Endothelial cell (in vitro differentiated cells): ENCODE data around the gene TRIOBP. TPM values are rescaled to one million over a fixed set of nuclear protein-coding genes. Genes with fewer than 3 reads are reported as not detected.

ENCODE experiments used
- DNase-seq: peaks from one replicate; pipeline ENCODE4 v3.0.0; 2021; ENCODE audit warnings: low spot score
- H3K27ac Mint-ChIP-seq: one replicate; pipeline ENCODE4 v1.8.0; 2021; ENCODE audit warnings: mixed read lengths, inconsistent platforms; ENCODE audit not compliant: unreplicated experiment
- H3K27me3 Mint-ChIP-seq: one replicate; pipeline ENCODE4 v1.8.0; 2021; ENCODE audit warnings: mild to moderate bottlenecking, moderate library complexity, mixed read lengths, inconsistent platforms; ENCODE audit not compliant: unreplicated experiment
- H3K36me3 Mint-ChIP-seq: one replicate; pipeline ENCODE4 v1.8.0; 2021; ENCODE audit warnings: mild to moderate bottlenecking, low read depth, mixed read lengths, inconsistent platforms; ENCODE audit not compliant: unreplicated experiment
- H3K4me1 Mint-ChIP-seq: one replicate; pipeline ENCODE4 v1.8.0; 2021; ENCODE audit warnings: mild to moderate bottlenecking, mixed read lengths, inconsistent platforms; ENCODE audit not compliant: unreplicated experiment
- H3K4me3 Mint-ChIP-seq: one replicate; pipeline ENCODE4 v1.8.0; 2021; ENCODE audit warnings: mild to moderate bottlenecking, mixed read lengths, inconsistent platforms; ENCODE audit not compliant: unreplicated experiment
- H3K9me3 Mint-ChIP-seq: one replicate; pipeline ENCODE4 v1.8.0; 2021; ENCODE audit warnings: mixed read lengths, inconsistent platforms; ENCODE audit not compliant: unreplicated experiment
- total RNA-seq: library from RNA; stranded (reverse); fragmentation: NEBNext Ultra II Directional; extraction: Animal tissue kit (Norgen Biotek cat#: 25700); gene quantifications from one replicate; pipeline ENCODE4 v1.2.1, GENCODE V29; 2021; ENCODE audit not compliant: unreplicated experiment
- TF ChIP-seq, protein P1 (sequence below): fragments of 200-600 bp; sonication (generic); IDR thresholded peaks from one replicate; pipeline ENCODE4 v1.5.0; 2021; ENCODE audit warnings: antibody characterized with exemption; ENCODE audit not compliant: unreplicated experiment

The TRIOBP gene
- total RNA-seq, 1 donor from 2014 or later: 110 TPM

DNA sequence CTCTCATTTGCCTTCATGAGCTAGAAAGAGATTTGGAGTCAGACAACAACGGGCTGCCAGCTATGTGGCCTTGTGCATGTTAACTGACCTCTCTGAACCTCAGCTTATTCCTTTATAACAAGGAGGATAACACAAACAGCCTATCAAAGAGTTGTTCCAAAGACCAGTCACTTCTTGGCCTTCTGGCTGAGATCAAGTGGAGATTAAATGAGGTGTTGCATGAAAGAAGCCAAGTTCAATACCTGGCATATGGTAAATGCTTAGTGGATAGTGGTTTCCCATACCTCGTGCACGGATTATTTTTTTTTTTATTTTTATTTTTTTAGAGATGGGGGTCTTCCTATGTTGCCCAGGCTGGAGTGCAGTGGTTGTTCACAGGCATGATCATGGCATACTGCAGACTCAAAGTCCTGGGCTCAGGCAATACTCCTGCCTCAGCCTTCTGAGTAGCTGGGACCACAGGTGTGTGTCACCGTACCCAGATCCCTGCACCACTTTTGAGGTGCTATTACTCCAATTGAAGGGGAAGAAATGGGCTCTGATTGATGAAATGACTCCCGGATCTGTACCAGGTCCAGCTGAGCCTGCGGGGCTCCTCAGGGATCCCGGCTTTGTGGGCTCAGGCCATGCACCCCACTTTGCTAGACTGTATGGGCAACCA is 16.5 kb upstream of the TRIOBP start:
- no peaks in the 10 kb centered on the region for H3K9me3 Mint-ChIP-seq
- DNase-seq: no peak
- peaks cover 6% of the 10 kb centered on the region for H3K4me1 Mint-ChIP-seq
- no peak overlapping the region for H3K4me3 Mint-ChIP-seq
- no peaks in the 10 kb centered on the region for H3K36me3 Mint-ChIP-seq
- no peak overlapping the region for H3K27ac Mint-ChIP-seq
- H3K27me3 Mint-ChIP-seq: peaks cover 2% of the 10 kb centered on the region
- TF ChIP-seq, protein P1, sequence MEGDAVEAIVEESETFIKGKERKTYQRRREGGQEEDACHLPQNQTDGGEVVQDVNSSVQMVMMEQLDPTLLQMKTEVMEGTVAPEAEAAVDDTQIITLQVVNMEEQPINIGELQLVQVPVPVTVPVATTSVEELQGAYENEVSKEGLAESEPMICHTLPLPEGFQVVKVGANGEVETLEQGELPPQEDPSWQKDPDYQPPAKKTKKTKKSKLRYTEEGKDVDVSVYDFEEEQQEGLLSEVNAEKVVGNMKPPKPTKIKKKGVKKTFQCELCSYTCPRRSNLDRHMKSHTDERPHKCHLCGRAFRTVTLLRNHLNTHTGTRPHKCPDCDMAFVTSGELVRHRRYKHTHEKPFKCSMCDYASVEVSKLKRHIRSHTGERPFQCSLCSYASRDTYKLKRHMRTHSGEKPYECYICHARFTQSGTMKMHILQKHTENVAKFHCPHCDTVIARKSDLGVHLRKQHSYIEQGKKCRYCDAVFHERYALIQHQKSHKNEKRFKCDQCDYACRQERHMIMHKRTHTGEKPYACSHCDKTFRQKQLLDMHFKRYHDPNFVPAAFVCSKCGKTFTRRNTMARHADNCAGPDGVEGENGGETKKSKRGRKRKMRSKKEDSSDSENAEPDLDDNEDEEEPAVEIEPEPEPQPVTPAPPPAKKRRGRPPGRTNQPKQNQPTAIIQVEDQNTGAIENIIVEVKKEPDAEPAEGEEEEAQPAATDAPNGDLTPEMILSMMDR: no peak

DNA sequence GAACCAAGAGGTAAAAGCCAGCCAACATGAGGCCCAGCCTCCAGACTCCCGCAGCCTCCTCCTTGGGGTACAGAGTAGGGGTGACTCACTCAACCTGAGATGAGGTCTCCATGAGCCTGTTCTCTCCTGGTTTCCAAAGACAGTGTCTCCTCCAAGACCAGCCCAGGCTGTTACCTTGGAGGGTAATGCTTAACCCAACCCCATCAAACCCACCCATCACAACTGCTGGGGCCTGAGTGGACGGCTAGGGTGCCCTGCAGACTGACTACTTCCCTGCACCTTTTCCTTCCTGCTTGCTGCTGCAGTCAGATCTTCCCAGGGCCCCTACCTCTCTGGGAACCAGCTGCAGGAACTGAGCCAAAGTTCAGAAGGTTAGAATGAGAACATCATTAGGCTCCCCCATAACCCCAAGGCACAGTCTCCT is 15.8 kb upstream of the TRIOBP start:
- Mint-ChIP-seq H3K27ac (no peak overlapping the region), H3K27me3 (peaks cover 2% of the 10 kb centered on the region), H3K9me3 (no peaks in the 10 kb centered on the region), H3K4me1 (peaks cover 6% of the 10 kb centered on the region), H3K4me3 (no peak overlapping the region), H3K36me3 (no peaks in the 10 kb centered on the region)
- TF ChIP-seq, protein P1: no peak
- no peak for DNase-seq

DNA sequence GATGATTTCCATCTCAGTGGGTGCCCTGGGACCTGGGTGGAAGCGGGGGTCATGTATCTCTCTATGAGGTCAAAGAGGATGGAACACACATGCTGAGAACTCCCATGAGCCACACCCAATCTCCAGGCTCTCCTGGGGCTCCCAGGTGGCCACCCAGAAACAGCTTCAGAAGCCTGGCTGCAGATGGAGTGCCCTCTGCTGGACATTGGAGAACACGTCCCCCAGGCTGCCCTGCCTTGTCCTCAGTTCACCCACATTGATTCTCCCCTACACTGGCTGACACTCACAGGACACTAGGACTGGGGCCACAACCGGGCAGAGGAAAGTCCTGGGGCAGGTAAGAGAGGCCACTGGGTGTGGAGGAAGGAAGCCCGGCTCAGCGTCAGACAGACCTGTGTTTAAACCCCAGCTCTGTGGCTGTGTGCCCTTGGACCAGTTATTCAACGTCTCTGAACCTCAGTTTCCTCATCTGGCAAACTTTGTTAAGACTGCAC is 15.2 kb upstream of the TRIOBP start:
- TF ChIP-seq, protein P1: peak; percentile 69
- no peak overlapping the region for H3K27ac Mint-ChIP-seq
- no peaks in the 10 kb centered on the region for H3K9me3 Mint-ChIP-seq

DNA sequence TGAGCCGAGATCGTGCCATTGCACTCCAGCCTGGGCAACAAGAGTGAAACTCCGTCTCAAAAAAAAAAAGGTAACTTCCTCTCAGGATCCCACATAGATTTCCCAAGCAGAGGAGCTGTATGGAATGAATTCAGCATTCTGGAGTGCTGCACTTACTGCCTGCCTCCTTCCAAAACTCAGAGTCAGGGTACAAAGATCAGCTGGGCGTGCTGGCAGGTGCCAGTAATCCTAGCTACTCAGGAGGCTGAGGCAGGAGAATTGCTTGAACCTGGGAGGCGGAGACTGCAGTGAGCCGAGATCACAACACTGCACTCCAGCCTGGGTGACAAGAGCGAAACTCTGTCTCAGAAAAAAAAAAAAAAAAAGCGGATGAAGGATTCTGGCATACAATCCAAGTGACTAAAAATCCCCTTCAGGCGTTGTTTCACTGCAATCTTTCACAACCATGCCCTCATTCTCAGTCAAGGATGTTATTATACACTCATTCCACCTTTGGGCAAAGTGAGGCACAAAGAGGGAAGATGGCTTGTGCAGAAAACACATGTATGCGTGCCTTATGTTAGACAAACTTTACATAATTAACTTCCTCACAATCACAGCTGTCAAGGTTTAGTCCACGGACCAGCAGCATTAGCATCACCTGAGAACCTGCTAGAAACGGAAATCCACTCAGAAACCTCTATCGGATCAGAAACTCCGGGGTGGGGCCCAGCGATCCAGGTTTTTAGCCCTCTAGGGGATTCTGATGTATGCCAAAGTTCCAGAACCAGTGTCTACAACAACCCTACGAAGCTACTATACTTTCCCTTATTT is 11.8 kb upstream of the TRIOBP start:
- Mint-ChIP-seq H3K27me3 (no peaks in the 10 kb centered on the region), H3K27ac (no peak overlapping the region), H3K36me3 (no peaks in the 10 kb centered on the region), H3K4me1 (peaks cover 6% of the 10 kb centered on the region), H3K4me3 (no peak overlapping the region), H3K9me3 (no peaks in the 10 kb centered on the region)
- no peak for DNase-seq
- TF ChIP-seq, protein P1: no peak

More for the DNA sequence above, 15.2 kb upstream of the TRIOBP start:
- H3K4me3 Mint-ChIP-seq: no peak overlapping the region
- H3K4me1 Mint-ChIP-seq: peaks cover 4% of the 10 kb centered on the region
- no peaks in the 10 kb centered on the region for H3K36me3 Mint-ChIP-seq
- DNase-seq: peak; percentile 70
- H3K27me3 Mint-ChIP-seq: peaks cover 2% of the 10 kb centered on the region
